HG03280 (cell line): ENCODE measurements around the gene DAB2IP.

Experiments used
- ATAC-seq: cut with Tn5 transposase; IDR thresholded peaks from one replicate; pipeline ENCODE4 v1.9.1; 2021; ENCODE audit warnings: mild to moderate bottlenecking, moderate library complexity; ENCODE audit not compliant: unreplicated experiment

Gene DAB2IP

DNA sequence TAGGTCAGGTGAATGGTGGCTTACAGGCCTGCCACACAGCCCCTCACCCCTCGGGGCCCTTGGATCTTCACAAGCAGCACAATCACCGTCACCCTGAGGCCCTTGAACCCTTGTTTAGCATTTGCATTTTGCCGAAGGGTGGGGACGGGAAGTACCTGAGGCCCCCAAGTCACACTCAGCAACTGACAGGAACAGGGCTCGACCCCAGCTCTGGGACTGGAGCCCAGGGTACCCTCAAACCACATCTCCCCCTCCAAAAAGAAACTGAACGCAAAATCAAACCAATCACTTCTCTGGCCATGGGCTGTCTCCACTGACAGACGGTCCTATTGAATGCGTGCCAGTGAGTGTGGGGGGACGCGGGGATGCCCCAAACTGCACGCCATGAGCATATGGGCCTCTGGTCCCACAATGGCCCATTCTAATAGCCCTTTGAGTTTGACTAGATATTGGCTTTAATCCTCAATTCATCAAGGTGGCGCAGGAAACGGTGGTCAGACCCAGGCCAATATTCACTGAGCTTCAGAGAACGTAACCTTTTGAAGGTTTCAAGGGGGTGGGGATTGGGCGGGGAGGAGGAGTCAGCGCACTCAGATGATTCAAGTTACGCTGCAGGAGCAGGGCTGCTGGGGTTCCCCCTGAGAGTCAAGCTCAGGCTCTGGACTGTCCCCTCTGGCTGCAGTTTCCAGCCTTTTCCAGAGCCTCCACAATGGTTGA, 176.0 kb downstream of the DAB2IP start:
- ATAC-seq: no peak

DNA sequence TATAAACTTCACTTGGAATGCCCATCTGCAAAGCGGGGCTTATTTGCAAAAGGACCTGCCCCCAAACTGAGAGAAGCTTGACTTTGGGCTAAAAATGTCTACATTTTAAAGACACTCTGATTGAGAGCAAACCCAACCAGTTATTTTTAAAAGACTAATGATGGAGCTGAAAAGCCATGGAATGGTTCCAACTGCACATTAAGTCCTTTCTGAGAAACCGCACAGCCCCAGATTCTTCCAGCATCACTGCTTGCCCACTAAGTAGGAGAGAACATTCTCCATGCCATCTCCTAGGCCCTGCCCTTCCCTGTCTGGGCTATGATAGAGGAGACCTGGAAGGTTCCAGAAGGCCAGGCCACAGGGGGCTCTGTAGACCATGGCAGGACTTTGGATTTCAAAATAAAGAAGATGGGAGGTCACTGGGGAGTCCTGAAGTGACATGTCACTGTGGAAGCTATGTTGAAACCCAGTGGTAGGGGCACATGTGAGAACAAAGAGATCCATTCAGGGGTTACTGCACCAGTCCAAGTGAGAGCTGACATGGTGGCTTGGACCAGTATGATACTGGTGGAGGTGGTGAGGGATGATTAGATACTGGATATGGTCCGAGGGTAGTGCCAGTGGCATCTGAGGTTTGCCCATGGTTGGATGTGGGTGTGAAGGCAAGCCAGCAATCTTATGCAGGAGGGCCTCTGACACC, 179.2 kb downstream of the DAB2IP start:
- no peak for ATAC-seq

DNA sequence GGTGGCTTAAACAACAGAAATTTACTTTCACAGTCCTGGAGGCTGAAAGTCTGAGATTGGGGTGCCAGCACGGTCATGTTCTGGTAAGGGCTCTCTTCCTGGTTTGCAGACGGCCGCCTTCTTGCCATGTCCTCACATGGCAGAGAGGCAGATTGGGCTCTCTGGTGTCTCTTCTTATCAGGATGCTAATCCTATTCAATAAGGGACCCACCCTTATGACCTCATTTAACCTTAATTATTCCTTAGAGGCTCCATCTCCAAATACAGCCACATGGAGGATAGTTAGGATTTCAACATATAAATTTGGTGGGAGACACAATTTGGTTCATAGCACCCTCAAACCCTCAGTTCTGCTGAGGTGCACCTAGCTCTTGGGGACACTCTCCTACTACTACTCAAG, 180.4 kb downstream of the DAB2IP start:
- no peak for ATAC-seq

DNA sequence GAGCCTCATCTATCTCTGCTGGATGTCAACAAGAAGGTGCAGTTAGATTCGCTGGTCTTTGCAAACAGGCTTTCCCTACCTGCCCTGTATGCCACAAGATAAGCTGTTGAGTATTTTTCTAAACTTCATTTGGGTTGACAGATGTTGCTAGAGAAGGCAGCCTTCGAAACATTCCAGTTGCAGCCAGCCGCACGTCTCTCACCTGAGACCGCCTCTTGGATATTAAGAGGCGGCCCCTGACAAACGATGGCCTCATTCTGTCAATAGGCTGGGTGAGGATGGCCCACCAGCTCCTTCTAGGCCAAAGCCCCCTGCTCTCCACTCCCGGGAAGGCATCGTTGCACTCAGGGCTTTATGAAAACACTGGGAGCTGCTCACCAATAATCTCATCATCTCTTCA, 181.6 kb downstream of the DAB2IP start:
- no peak for ATAC-seq
